Measurements from ENCODE around the gene ZYX. TPM values are rescaled to one million over a fixed set of nuclear protein-coding genes. Genes with fewer than 3 reads are reported as not detected.

ZYX gene
- total RNA-seq, 1 donor from 2014 or later = 231 TPM

- intact Hi-C loops (cut with DNase I) = no loop called here
- peak overlapping the region; percentile 93 for H3K4me3 ChIP-seq
- no peak for ATAC-seq
These were observed 3.0 kb downstream of the ZYX start for GRCh38 chr7:143384148-143384547.

DNA sequence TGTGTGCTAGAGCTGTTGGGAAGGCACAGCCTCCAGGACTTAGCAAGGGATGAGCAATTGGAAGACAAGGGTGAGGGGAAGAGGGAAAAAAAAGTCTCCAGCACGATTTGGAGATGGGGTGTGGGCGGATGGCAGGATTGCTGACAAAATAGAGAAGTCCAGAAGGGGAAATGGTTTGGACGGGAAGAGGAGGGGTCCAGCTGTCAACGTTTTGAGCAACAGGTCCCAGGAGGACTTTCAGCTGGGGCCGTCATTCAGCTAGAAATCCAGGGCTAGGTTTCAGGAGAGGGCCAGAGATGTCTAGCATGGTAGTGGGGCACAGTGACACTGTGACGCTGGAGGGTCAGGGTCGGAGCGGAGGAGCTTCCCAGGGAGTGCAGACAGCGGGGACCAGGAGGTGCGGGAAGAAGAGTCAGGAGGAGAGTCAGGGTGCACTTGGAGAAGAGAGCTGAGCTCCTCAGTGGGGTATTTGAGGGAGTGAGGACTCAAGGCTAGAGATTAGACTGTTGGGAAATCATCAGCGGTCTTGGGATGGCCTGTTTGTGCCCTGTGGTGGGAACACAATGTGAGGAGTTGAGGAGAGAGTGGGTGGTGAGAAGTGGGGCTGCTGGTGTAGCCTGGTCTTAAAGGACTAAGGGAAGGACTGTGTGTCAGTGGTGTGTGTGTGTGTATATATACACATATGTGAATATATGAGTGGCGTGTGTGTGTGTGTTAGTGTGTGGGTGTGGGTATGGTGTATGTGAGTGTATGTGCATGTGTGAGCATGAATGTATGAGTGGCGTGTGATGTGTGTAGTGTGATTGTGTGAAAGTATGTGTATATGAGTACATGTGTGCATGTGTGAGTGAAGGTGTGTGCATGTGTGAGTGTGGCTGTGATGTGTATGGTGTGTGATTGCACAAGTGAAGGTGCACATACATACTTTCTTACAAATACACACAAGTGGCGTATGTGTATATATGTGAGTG, 3.8 kb downstream of the ZYX start:
- H3K27me3 ChIP-seq (ENCODE audit: low read depth) = no peaks in the 10 kb centered on the region
- peak overlapping the region; percentile 65 for H3K27ac ChIP-seq
- DNase-seq = peak; percentile 65
- H3K4me3 ChIP-seq = peak overlapping the region; percentile 93
- intact Hi-C loops (cut with DNase I) = no loop called here
- H3K36me3 ChIP-seq = peaks cover 54% of the 10 kb centered on the region
- peaks cover 64% of the 10 kb centered on the region for H3K4me1 ChIP-seq
- no peak for TF ChIP-seq CTCF (IDR thresholded peaks at IDR 0.05)
- no peak for ATAC-seq
- no peaks in the 10 kb centered on the region for H3K9me3 ChIP-seq

More at GRCh38 chr7:143384148-143384547, 3.0 kb downstream of the ZYX start:
- no peaks in the 10 kb centered on the region for H3K27me3 ChIP-seq (ENCODE audit: low read depth)
- peaks cover 72% of the 10 kb centered on the region for H3K4me1 ChIP-seq
- DNase-seq = no peak
- no peak for TF ChIP-seq CTCF (IDR thresholded peaks at IDR 0.05)
- H3K9me3 ChIP-seq = no peaks in the 10 kb centered on the region
- peaks cover 46% of the 10 kb centered on the region for H3K36me3 ChIP-seq
- peak overlapping the region; percentile 65 for H3K27ac ChIP-seq

DNA sequence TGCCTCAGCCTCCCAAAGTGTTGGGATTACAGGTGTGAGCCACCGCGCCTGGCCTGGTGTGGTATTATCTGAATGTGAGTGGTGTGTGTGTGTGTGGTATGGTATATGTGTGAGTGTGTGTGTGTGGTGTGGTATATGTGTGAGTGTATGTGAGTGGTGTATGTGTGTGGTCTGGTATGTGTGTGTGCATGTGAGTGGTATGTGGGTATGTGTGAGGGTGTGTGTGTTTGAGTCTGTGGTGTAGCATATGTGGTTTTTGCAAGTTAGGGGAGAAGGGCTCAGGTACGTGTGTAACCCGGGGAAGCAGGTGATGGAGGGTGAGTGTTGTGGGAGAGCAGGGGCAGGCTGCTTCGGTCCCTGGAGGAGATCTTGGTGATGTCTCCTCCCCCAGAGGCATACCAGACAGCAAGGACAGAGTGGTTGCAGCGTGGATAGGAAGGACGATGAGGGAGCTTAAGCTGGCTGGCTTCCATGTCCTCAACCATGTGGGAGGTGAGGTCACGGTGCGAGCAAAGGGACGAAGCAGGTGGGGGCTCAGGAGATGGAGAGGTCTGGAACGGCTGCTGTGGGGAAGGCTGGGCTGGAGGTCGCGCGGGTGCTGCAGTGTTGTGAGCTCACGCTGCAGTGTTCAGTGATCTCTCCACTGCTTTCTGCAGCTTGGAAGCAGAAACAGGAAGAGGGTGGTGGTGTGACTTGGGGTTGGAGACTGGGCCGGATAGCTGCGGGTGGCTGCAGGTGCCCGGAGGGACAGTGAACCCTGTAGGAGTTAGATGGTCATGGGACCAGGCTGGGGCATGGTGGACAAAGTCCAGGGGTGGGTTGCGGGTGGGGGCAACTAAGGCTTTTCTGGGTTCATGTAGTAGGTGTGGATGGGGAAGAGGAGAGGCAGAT, 5.0 kb downstream of the ZYX start:
- intact Hi-C loops (cut with DNase I) = no loop called here
- peak in 1 of 2 donors; percentile 4 for ATAC-seq
- no peak for TF ChIP-seq CTCF (IDR thresholded peaks at IDR 0.05)
- peaks cover 71% of the 10 kb centered on the region for H3K4me1 ChIP-seq
- peak; percentile 51 for DNase-seq
- H3K27ac ChIP-seq = peak overlapping the region; percentile 31
- no peaks in the 10 kb centered on the region for H3K27me3 ChIP-seq (ENCODE audit: low read depth)
- H3K4me3 ChIP-seq = peak overlapping the region; percentile 93
- H3K36me3 ChIP-seq = peaks cover 66% of the 10 kb centered on the region
- H3K9me3 ChIP-seq = no peaks in the 10 kb centered on the region

DNA sequence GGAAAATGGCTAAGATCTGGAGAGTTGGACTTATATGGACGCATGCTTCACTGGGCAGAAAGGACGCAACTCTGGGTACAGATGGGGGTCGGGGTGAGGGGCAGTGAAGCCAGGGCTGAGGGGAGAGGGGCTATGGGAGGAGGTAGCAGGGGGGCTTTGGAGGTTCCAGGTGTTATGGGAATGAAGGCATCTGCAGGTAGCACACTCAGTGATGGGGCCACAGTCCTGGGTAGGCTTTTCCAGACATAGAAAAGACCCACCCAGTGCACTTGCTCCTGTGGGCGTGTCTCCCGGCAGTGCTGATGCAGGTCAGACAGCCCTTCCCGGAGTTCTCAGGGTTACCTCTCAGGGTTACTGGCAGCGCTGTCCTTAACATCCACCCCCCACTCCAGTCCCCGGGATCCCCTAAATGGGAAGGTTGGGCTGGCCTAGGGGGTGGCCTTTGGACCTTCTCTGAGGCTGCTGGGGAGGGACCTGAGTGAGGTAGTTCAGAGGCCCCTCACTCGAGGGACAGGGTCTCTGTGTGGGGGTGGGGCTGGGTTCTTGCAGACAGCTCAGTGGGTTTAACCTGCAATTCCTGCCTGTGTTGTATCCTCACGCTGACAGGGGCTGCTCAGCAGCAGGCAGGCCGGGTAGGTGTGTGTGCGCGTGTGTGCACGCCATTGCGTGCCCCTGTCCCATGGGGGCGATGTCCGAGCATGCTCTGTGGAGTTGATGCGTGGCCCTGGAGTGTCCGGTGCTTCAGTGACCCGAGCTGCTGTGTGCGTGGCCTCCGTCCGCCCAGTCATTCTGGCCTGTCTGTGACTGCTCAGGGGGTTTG, 6.2 kb downstream of the ZYX start:
- Histone ChIP-seq H3K27me3 (ENCODE audit: low read depth) (no peaks in the 10 kb centered on the region), H3K27ac (no peak overlapping the region), H3K36me3 (peaks cover 74% of the 10 kb centered on the region), H3K9me3 (no peaks in the 10 kb centered on the region), H3K4me1 (peaks cover 77% of the 10 kb centered on the region), H3K4me3 (no peak overlapping the region)
- no peak for TF ChIP-seq CTCF (IDR thresholded peaks at IDR 0.05)
- DNase-seq (no peak), ATAC-seq (no peak)
- intact Hi-C loops (cut with DNase I) = no loop called here

- intact Hi-C loops (cut with DNase I) = no loop called here
- no peak for DNase-seq
- TF ChIP-seq CTCF (IDR thresholded peaks at IDR 0.05) = no peak
- Histone ChIP-seq H3K36me3 (peaks cover 67% of the 10 kb centered on the region), H3K27ac (no peak overlapping the region), H3K4me1 (peaks cover 77% of the 10 kb centered on the region), H3K4me3 (no peak overlapping the region), H3K27me3 (ENCODE audit: low read depth) (no peaks in the 10 kb centered on the region), H3K9me3 (no peaks in the 10 kb centered on the region)
- ATAC-seq = no peak
These were observed 6.9 kb downstream of the ZYX start for GRCh38 chr7:143388051-143388450.
